Neural crest cell (in vitro differentiated cells): ENCODE measurements around the gene COMMD9. TPM values are rescaled to one million over a fixed set of nuclear protein-coding genes. Genes with fewer than 3 reads are reported as not detected.

Experiments
- DNase-seq: peaks from one replicate; pipeline ENCODE4 v3.0.0; 2021; ENCODE audit warnings: low read depth, mixed read lengths, low spot score
- H3K27ac Mint-ChIP-seq: one replicate; pipeline ENCODE4 v1.8.0; 2021; ENCODE audit warnings: mild to moderate bottlenecking, mixed read lengths; ENCODE audit not compliant: unreplicated experiment
- H3K27me3 Mint-ChIP-seq: 2 replicates; pipeline ENCODE4 v1.8.0; 2021; ENCODE audit warnings: low read depth, mild to moderate bottlenecking, mixed read lengths
- H3K36me3 Mint-ChIP-seq: 2 replicates; pipeline ENCODE4 v1.8.0; 2021; ENCODE audit warnings: low read depth, mild to moderate bottlenecking, mixed read lengths
- H3K4me1 Mint-ChIP-seq: 2 replicates; pipeline ENCODE4 v1.8.0; 2021; ENCODE audit warnings: mixed read lengths
- H3K4me3 Mint-ChIP-seq: one replicate; pipeline ENCODE4 v1.8.0; 2021; ENCODE audit warnings: mild to moderate bottlenecking, mixed read lengths
- H3K9me3 Mint-ChIP-seq: 2 replicates; pipeline ENCODE4 v1.8.0; 2021; ENCODE audit warnings: mixed read lengths
- total RNA-seq: library from RNA; stranded (reverse); gene quantifications from 2 replicates; pipeline ENCODE4 v1.2.1, GENCODE V29; 2021
- TF ChIP-seq, protein P1 (sequence below): fragments of 200-600 bp; sonication (generic); conservative IDR thresholded peaks from 2 replicates; pipeline ENCODE4 v1.5.0; 2021; ENCODE audit warnings: antibody characterized with exemption, mild to moderate bottlenecking

COMMD9 gene
- total RNA-seq, 1 donor from 2014 or later: 77.4 TPM

- TF ChIP-seq, protein P1, sequence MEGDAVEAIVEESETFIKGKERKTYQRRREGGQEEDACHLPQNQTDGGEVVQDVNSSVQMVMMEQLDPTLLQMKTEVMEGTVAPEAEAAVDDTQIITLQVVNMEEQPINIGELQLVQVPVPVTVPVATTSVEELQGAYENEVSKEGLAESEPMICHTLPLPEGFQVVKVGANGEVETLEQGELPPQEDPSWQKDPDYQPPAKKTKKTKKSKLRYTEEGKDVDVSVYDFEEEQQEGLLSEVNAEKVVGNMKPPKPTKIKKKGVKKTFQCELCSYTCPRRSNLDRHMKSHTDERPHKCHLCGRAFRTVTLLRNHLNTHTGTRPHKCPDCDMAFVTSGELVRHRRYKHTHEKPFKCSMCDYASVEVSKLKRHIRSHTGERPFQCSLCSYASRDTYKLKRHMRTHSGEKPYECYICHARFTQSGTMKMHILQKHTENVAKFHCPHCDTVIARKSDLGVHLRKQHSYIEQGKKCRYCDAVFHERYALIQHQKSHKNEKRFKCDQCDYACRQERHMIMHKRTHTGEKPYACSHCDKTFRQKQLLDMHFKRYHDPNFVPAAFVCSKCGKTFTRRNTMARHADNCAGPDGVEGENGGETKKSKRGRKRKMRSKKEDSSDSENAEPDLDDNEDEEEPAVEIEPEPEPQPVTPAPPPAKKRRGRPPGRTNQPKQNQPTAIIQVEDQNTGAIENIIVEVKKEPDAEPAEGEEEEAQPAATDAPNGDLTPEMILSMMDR: no peak
- peak overlapping the region; percentile 66 for H3K27ac Mint-ChIP-seq
- DNase-seq: no peak
- H3K4me1 Mint-ChIP-seq: peaks cover 21% of the 10 kb centered on the region
- H3K4me3 Mint-ChIP-seq: no peak overlapping the region
- peaks cover 3% of the 10 kb centered on the region for H3K36me3 Mint-ChIP-seq
- H3K9me3 Mint-ChIP-seq: peaks cover 7% of the 10 kb centered on the region
- peaks cover 2% of the 10 kb centered on the region for H3K27me3 Mint-ChIP-seq
Measured at GRCh38 chr11:36253238-36253637, 36.0 kb downstream of the COMMD9 start.

GRCh38 chr11:36251823-36252222, 37.4 kb downstream of the COMMD9 start:
- Mint-ChIP-seq H3K36me3 (peaks cover 3% of the 10 kb centered on the region), H3K9me3 (peaks cover 7% of the 10 kb centered on the region), H3K4me3 (no peak overlapping the region), H3K27ac (no peak overlapping the region), H3K27me3 (no peaks in the 10 kb centered on the region), H3K4me1 (peaks cover 17% of the 10 kb centered on the region)
- no peak for DNase-seq
- TF ChIP-seq, protein P1: no peak

DNA sequence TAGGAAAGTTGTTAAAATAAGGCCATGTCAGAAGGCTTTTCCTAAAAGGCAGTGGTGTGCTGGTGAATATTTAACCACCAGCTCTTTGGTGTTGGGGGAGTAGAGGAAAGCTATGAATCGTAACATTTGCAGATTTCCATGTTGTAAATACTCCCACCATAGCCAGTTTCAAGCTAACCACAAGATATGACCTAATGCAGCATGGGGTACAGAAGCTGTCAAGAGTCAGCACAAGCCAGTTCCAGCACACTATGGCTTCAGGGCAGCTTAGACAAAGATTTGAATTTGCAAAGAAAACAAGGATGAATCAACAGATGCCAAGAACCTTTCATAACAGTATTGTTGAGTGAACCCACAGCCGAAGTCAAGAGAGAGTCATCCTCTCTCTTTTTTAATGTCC, 40.0 kb downstream of the COMMD9 start:
- H3K9me3 Mint-ChIP-seq: peaks cover 7% of the 10 kb centered on the region
- TF ChIP-seq, protein P1: no peak
- DNase-seq: no peak
- H3K4me3 Mint-ChIP-seq: no peak overlapping the region
- H3K4me1 Mint-ChIP-seq: peaks cover 17% of the 10 kb centered on the region
- H3K36me3 Mint-ChIP-seq: peaks cover 6% of the 10 kb centered on the region
- H3K27me3 Mint-ChIP-seq: no peaks in the 10 kb centered on the region
- no peak overlapping the region for H3K27ac Mint-ChIP-seq

GRCh38 chr11:36248436-36248835, 40.8 kb downstream of the COMMD9 start:
- H3K9me3 Mint-ChIP-seq: peaks cover 7% of the 10 kb centered on the region
- no peak overlapping the region for H3K27ac Mint-ChIP-seq
- H3K36me3 Mint-ChIP-seq: peaks cover 6% of the 10 kb centered on the region
- no peak overlapping the region for H3K4me3 Mint-ChIP-seq
- H3K27me3 Mint-ChIP-seq: no peaks in the 10 kb centered on the region
- peaks cover 15% of the 10 kb centered on the region for H3K4me1 Mint-ChIP-seq
- no peak for DNase-seq
- TF ChIP-seq, protein P1: no peak

GRCh38 chr11:36247493-36247892, 41.7 kb downstream of the COMMD9 start:
- no peaks in the 10 kb centered on the region for H3K27me3 Mint-ChIP-seq
- H3K4me1 Mint-ChIP-seq: peaks cover 8% of the 10 kb centered on the region
- H3K4me3 Mint-ChIP-seq: no peak overlapping the region
- H3K27ac Mint-ChIP-seq: no peak overlapping the region
- peaks cover 8% of the 10 kb centered on the region for H3K36me3 Mint-ChIP-seq
- TF ChIP-seq, protein P1: no peak
- DNase-seq: no peak
- H3K9me3 Mint-ChIP-seq: peaks cover 7% of the 10 kb centered on the region

DNA sequence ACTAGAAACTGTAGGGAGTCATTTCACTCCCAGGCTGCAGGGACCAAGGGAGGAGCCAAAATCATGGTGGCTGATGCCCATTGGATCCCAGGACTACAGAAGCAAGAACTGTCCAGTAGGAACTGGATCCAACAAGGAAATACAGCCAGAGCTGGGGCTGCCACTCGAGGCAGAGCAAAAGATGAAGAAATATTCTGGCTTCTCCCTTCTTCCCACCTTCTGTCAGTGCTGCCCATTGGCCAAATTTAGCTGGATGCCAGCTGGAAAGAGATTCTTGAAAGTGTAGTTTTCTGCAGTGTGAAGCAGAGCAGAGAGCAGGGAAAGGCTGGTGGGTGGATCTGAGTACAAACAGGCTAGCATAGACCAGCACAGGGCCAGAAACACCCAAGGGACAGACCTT, 45.6 kb downstream of the COMMD9 start:
- H3K36me3 Mint-ChIP-seq: peaks cover 5% of the 10 kb centered on the region

More for the DNA sequence above, 45.6 kb downstream of the COMMD9 start:
- no peaks in the 10 kb centered on the region for H3K4me1 Mint-ChIP-seq
- H3K9me3 Mint-ChIP-seq: no peaks in the 10 kb centered on the region
- TF ChIP-seq, protein P1: no peak
- no peak overlapping the region for H3K4me3 Mint-ChIP-seq
- DNase-seq: no peak
- no peaks in the 10 kb centered on the region for H3K27me3 Mint-ChIP-seq
- no peak overlapping the region for H3K27ac Mint-ChIP-seq
